ENCODE data around the gene APOL2. TPM values are rescaled to one million over a fixed set of nuclear protein-coding genes. Genes with fewer than 3 reads are reported as not detected.
A peak's percentile ranks its signal among the peaks of the same experiment; 100 is the strongest.
"Not testable (repeated sequence)": the region's sequence is repeated elsewhere in the genome, so short reads cannot be mapped to it uniquely, and the experiment has no call there.

The APOL2 gene
- total RNA-seq, 1 experiment from 2014 or later: 43.4 TPM

DNA sequence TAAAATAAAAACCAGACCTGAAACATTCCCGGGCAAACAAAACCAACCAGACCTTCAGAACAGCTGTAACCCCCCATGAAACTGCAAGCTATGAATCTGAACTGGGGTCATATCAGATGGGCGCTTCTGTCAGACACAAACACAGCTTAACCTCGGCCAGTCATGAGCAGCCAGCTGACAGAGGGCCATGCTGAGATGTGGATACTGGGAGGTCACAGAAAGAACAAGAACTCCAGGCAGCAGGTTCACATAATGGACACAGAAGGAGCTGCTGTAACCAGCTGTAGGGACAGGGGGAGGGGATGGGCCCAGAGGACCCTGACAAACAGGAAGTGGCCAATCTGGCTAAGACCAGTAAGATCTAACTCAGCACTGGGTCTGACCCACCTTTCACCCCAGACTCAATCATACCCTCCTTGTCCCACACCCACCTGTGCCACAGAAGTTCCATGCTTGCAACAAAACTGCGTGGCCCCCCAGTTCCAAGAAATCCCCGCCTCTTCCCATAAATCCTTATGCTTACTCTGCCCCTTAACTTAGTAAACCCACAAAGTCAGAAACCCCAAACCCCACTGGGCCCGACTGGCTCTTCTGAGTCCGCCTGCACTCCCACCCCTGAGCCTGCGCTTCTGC lies 41.7 kb downstream of the APOL2 start:
- H3K36me3 ChIP-seq: no peaks in the 10 kb centered on the region
- H3K4me3 ChIP-seq: no peak overlapping the region
- no peaks in the 10 kb centered on the region for H3K9me3 ChIP-seq
- no peak for DNase-seq
- no peaks in the 10 kb centered on the region for H3K27me3 ChIP-seq

GRCh38 chr22:36197065-36197440 lies 42.3 kb downstream of the APOL2 start:
- no peak for DNase-seq

GRCh38 chr22:36196254-36197064 lies 42.9 kb downstream of the APOL2 start:
- no peaks in the 10 kb centered on the region for H3K27me3 ChIP-seq
- H3K36me3 ChIP-seq: no peaks in the 10 kb centered on the region
- no peak for DNase-seq
- no peaks in the 10 kb centered on the region for H3K9me3 ChIP-seq
- H3K4me3 ChIP-seq: no peak overlapping the region

More at GRCh38 chr22:36197065-36197440, 42.3 kb downstream of the APOL2 start:
- no peak overlapping the region for H3K4me3 ChIP-seq
- H3K9me3 ChIP-seq: no peaks in the 10 kb centered on the region
- no peaks in the 10 kb centered on the region for H3K27me3 ChIP-seq
- no peaks in the 10 kb centered on the region for H3K36me3 ChIP-seq

- Histone ChIP-seq H3K9me3 (no peaks in the 10 kb centered on the region), H3K36me3 (no peaks in the 10 kb centered on the region), H3K27me3 (no peaks in the 10 kb centered on the region), H3K4me3 (no peak overlapping the region)
- peak; percentile 57 for DNase-seq
Observed at GRCh38 chr22:36194971-36195370, 44.4 kb downstream of the APOL2 start.

GRCh38 chr22:36194385-36194784 lies 44.9 kb downstream of the APOL2 start:
- Histone ChIP-seq H3K9me3 (no peaks in the 10 kb centered on the region), H3K36me3 (no peaks in the 10 kb centered on the region)
- no peak for DNase-seq

GRCh38 chr22:36193577-36193976 lies 45.8 kb downstream of the APOL2 start:
- Histone ChIP-seq H3K27me3 (no peaks in the 10 kb centered on the region), H3K36me3 (no peaks in the 10 kb centered on the region), H3K9me3 (no peaks in the 10 kb centered on the region), H3K4me3 (no peak overlapping the region)
- DNase-seq: no peak

More at GRCh38 chr22:36194385-36194784, 44.9 kb downstream of the APOL2 start:
- Histone ChIP-seq H3K4me3 (no peak overlapping the region), H3K27me3 (no peaks in the 10 kb centered on the region)

GRCh38 chr22:36193171-36193570 lies 46.2 kb downstream of the APOL2 start:
- Histone ChIP-seq H3K4me3 (no peak overlapping the region), H3K36me3 (no peaks in the 10 kb centered on the region), H3K27me3 (no peaks in the 10 kb centered on the region), H3K9me3 (no peaks in the 10 kb centered on the region)
- DNase-seq: no peak

DNA sequence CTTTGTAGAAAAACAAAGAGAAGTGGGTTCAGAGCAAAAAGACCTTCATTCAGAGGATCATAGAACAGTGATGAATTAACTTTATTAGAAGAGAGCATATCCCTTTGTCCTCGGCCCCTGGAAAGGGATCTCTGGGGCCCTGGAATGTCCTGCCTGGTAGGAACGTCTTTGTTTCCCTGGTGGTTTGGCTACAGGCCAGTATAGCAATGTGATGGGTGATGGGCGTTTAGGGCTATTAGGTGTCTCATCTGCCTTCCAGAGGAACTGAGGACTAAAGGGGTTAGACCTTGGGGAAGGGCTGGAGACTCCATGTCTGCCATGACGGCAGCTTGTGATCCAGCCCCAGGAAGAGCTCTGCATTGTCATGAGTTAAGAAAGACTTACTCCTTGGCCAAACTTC lies 46.8 kb downstream of the APOL2 start:
- Histone ChIP-seq H3K9me3 (no peaks in the 10 kb centered on the region), H3K4me3 (no peak overlapping the region), H3K27me3 (no peaks in the 10 kb centered on the region), H3K36me3 (no peaks in the 10 kb centered on the region)
- DNase-seq: no peak

DNA sequence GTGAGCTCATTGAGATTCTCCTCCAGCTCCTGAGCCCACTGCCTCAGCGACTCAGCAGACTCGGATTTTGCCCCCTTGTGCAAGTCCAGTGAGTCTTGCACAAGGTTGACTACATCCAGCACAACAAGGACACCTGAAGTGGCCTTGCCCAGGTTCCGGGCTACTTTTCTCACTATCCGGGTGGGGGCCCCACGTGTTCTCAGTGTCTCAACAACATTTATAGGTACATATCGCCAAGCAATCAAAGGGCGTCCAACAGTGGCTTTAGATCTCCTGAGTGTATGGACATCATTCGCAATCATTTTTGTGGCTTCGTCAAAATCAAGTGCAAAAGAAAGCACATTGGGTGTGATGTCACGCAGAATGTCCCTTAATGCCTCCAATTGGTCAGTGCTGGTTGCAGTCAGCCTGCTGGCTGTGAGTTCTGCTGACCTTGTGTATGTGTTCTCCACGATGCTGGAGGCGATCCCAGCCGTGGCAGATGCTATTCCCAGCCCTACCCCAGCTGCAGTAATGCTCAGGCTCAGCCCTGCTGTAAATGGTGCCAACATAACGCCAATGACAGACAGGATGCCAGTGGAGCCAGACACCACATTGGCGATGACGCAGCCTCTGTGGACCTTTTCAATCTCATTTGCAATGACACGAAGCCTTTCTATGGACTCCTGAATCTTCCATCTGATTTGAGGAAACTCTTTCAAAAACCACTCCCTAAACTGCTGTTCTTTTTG lies 48.1 kb downstream of the APOL2 start:
- peak; percentile 90 for DNase-seq
- no peaks in the 10 kb centered on the region for H3K27me3 ChIP-seq
- no peaks in the 10 kb centered on the region for H3K36me3 ChIP-seq
- no peaks in the 10 kb centered on the region for H3K9me3 ChIP-seq
- no peak overlapping the region for H3K4me3 ChIP-seq

DNA sequence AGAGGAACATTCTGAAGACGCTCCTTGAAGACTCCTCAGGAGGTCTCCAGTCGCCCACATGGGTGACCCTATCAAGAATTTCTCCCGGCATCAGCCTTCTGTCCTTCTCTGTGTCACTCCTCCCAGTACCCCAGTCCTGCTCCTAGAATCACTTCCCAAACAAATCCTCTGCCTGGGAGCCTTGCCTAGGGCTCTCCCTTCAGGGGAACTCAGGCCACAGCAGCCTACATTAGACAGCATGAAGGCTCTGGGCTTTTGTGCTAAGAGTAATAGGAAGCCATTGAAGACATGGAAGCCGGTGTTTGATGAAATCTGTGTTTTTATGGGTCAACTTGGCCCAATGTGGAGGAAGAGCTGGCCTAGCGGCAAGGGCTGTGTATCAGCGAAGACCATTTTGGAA lies 51.5 kb downstream of the APOL2 start:
- not testable (repeated sequence) for H3K36me3 ChIP-seq, H3K27me3 ChIP-seq, H3K9me3 ChIP-seq, H3K4me3 ChIP-seq, DNase-seq

DNA sequence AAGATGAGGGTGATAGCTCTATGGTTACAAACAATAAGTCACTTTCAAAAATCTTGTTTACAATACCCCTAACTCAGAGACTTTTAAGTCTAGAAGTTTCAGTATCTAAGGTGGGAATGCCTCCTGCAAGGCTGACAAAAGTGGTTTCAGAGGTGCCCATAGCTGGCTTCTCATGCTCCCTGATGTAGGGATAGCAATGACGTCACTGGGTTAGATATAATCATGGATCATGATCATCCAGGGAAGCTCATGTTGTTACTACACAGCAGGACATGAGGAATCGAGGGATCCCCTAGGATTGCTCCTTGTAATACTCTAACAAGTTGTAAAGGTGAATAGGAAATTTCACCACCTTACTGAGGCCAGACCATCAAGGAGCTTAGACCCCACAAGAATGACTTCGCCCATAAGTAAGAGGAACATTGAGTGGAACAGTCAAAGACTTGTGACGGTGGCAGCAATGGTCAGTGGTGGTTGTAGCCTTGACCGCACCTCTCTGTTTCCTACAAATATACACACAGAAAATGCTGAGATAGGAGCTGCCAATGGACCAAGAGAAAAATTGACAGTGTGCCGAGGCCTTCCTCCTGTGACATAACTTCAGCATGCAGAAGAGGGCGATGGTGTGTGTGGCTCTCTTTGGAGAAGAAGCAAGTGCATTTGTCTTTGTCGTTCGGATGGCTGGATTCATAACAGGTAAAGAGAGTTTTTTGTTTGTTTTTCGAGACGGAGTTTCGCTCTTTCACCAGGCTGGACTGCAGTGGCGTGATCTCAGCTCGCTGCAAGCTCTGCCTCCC lies 53.3 kb downstream of the APOL2 start:
- Histone ChIP-seq H3K4me3 (no peak overlapping the region), H3K36me3 (no peaks in the 10 kb centered on the region), H3K27me3 (no peaks in the 10 kb centered on the region), H3K9me3 (no peaks in the 10 kb centered on the region)
- DNase-seq: no peak

DNA sequence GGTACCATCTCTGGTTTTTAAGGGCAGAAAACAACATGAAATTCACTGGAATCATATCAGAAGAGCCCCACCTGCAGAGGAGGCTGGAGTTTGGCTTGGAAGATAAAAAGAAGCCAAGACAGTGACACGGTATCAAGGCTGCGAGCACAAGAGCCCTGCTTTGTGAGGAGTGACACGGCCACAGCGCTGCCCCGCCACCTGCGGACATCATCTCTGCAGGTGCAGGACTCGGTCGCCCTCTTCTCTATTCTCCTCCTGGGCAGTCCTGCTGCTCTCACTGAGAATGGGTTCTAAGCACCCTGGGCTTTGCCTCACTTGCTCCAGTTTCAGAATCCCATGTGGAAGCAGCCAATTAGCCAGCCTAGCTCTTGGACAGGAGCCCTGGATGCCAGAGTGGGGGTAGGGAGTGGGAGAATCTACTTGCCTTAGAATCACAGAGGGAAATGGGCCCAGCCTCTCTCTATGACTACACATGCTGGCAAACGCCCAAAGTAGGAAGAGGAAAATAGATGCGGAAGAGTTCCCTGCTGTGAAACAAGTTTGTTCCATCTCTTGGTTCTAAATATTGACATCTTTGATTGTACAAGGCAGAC lies 54.8 kb downstream of the APOL2 start:
- Histone ChIP-seq H3K36me3 (no peaks in the 10 kb centered on the region), H3K4me3 (no peak overlapping the region), H3K27me3 (no peaks in the 10 kb centered on the region), H3K9me3 (no peaks in the 10 kb centered on the region)
- peak; percentile 56 for DNase-seq

GRCh38 chr22:36183446-36183845 lies 55.9 kb downstream of the APOL2 start:
- no peaks in the 10 kb centered on the region for H3K27me3 ChIP-seq
- no peak for DNase-seq
- no peaks in the 10 kb centered on the region for H3K36me3 ChIP-seq

DNA sequence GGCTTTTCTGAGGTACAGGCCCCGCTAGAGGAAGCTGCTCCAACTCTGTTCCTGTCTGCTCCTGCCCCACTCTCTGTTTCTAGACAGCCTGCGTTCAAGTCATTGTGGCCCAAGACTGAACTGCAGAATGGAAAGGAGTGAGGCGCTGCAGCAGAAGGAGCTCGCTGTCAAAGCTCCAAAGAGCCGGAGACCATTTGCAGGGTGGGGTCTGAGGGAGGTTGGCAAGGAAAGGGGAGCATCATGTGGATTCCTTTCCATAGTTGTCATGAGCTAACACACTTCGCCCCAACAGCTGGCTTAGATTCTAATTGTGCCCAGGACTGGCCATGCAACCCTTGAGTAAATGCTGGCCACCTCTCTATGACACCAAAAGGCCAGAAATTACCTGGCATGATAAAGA lies 56.5 kb downstream of the APOL2 start:
- Histone ChIP-seq H3K9me3 (no peaks in the 10 kb centered on the region), H3K27me3 (no peaks in the 10 kb centered on the region), H3K4me3 (no peak overlapping the region), H3K36me3 (no peaks in the 10 kb centered on the region)
- DNase-seq: no peak

More at GRCh38 chr22:36183446-36183845, 55.9 kb downstream of the APOL2 start:
- Histone ChIP-seq H3K9me3 (no peaks in the 10 kb centered on the region), H3K4me3 (no peak overlapping the region)

DNA sequence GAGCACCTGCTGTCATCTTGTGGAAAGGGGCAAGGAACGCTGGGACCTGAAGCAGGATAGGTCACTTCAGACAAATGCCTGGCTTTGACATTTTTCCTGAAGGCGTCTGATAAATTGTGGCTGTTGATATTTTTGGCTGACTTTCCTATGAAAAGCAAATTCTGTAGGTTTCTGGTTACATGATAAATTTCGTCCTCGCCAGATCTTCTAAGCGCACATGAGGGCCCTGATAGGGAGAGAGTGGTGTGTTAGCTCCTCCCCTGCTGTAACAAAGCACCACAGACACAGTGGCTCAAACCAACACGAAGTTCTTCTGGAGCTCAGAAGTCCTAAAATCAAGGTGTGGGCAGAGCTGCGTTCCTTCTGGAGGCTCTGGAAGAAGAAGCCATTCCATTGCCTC lies 57.3 kb downstream of the APOL2 start:
- no peaks in the 10 kb centered on the region for H3K9me3 ChIP-seq
- H3K36me3 ChIP-seq: no peaks in the 10 kb centered on the region
- H3K27me3 ChIP-seq: no peaks in the 10 kb centered on the region
- no peak overlapping the region for H3K4me3 ChIP-seq
- DNase-seq: no peak

DNA sequence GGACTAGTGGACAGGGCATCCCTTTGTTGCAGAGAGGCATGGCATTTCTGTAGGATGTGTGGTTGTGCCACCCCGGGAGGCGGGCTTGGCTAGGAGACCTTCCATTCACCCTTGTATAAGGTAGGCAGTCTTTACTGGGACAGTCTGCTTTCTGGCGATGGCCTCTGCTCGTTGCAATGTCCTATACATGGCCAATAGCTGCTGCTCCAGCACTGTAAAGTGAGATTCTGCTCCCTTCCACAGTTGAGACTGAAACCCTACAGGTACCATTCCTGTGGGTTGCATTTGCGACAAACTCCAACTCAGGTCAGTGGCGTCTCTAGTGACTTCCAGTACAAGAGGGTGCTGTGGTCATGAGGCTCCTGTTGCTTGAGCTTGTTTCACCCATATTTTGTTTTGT lies 58.4 kb downstream of the APOL2 start:
- Histone ChIP-seq H3K36me3 (no peaks in the 10 kb centered on the region), H3K4me3 (no peak overlapping the region), H3K9me3 (no peaks in the 10 kb centered on the region), H3K27me3 (no peaks in the 10 kb centered on the region)
- DNase-seq: no peak
